ENCODE measurements around the gene RPS6KA2.

The RPS6KA2 gene

GRCh38 chr6:166423051-166423745, 203.9 kb downstream of the RPS6KA2 start:
- no peaks in the 10 kb centered on the region for H3K79me2 ChIP-seq (ENCODE audit: control insufficient read depth, insufficient read depth, low read length, unreplicated experiment)
- no peaks in the 10 kb centered on the region for H3K27me3 ChIP-seq (ENCODE audit: insufficient read depth, low read length)
- H2AFZ ChIP-seq (ENCODE audit: low read length, unreplicated experiment) = no peak overlapping the region

GRCh38 chr6:166422201-166422940, 204.7 kb downstream of the RPS6KA2 start:
- peaks cover 19% of the 10 kb centered on the region for H3K36me3 ChIP-seq (ENCODE audit: insufficient read depth, low read length)
- no peaks in the 10 kb centered on the region for H3K79me2 ChIP-seq (ENCODE audit: control insufficient read depth, insufficient read depth, low read length, unreplicated experiment)
- no peak overlapping the region for H2AFZ ChIP-seq (ENCODE audit: low read length, unreplicated experiment)
- no peak overlapping the region for H3K4me3 ChIP-seq (ENCODE audit: low read depth, low read length)
- H3K27ac ChIP-seq (ENCODE audit: low read depth, low read length) = no peak overlapping the region
- H3K4me1 ChIP-seq (ENCODE audit: control insufficient read depth, insufficient read depth, low read length, unreplicated experiment) = no peaks in the 10 kb centered on the region
- H3K27me3 ChIP-seq (ENCODE audit: insufficient read depth, low read length) = no peaks in the 10 kb centered on the region

More at GRCh38 chr6:166423051-166423745, 203.9 kb downstream of the RPS6KA2 start:
- Histone ChIP-seq H3K4me3 (ENCODE audit: low read depth, low read length) (no peak overlapping the region), H3K27ac (ENCODE audit: low read depth, low read length) (no peak overlapping the region), H3K36me3 (ENCODE audit: insufficient read depth, low read length) (peaks cover 12% of the 10 kb centered on the region), H3K4me1 (ENCODE audit: control insufficient read depth, insufficient read depth, low read length, unreplicated experiment) (no peaks in the 10 kb centered on the region)

GRCh38 chr6:166420351-166420750, 206.7 kb downstream of the RPS6KA2 start:
- no peaks in the 10 kb centered on the region for H3K79me2 ChIP-seq (ENCODE audit: control insufficient read depth, insufficient read depth, low read length, unreplicated experiment)
- no peak overlapping the region for H3K27ac ChIP-seq (ENCODE audit: low read depth, low read length)
- H2AFZ ChIP-seq (ENCODE audit: low read length, unreplicated experiment) = no peak overlapping the region
- no peak overlapping the region for H3K4me3 ChIP-seq (ENCODE audit: low read depth, low read length)
- peaks cover 32% of the 10 kb centered on the region for H3K36me3 ChIP-seq (ENCODE audit: insufficient read depth, low read length)
- no peaks in the 10 kb centered on the region for H3K4me1 ChIP-seq (ENCODE audit: control insufficient read depth, insufficient read depth, low read length, unreplicated experiment)
- no peaks in the 10 kb centered on the region for H3K27me3 ChIP-seq (ENCODE audit: insufficient read depth, low read length)

GRCh38 chr6:166419717-166420116, 207.3 kb downstream of the RPS6KA2 start:
- Histone ChIP-seq H3K27ac (ENCODE audit: low read depth, low read length) (no peak overlapping the region), H3K4me1 (ENCODE audit: control insufficient read depth, insufficient read depth, low read length, unreplicated experiment) (no peaks in the 10 kb centered on the region), H3K79me2 (ENCODE audit: control insufficient read depth, insufficient read depth, low read length, unreplicated experiment) (no peaks in the 10 kb centered on the region), H3K4me3 (ENCODE audit: low read depth, low read length) (no peak overlapping the region), H3K27me3 (ENCODE audit: insufficient read depth, low read length) (no peaks in the 10 kb centered on the region), H3K36me3 (ENCODE audit: insufficient read depth, low read length) (peaks cover 32% of the 10 kb centered on the region), H2AFZ (ENCODE audit: low read length, unreplicated experiment) (no peak overlapping the region)

- no peak overlapping the region for H3K27ac ChIP-seq (ENCODE audit: low read depth, low read length)
- no peaks in the 10 kb centered on the region for H3K79me2 ChIP-seq (ENCODE audit: control insufficient read depth, insufficient read depth, low read length, unreplicated experiment)
- no peaks in the 10 kb centered on the region for H3K4me1 ChIP-seq (ENCODE audit: control insufficient read depth, insufficient read depth, low read length, unreplicated experiment)
- H2AFZ ChIP-seq (ENCODE audit: low read length, unreplicated experiment) = no peak overlapping the region
- H3K36me3 ChIP-seq (ENCODE audit: insufficient read depth, low read length) = peaks cover 32% of the 10 kb centered on the region
- H3K4me3 ChIP-seq (ENCODE audit: low read depth, low read length) = no peak overlapping the region
- no peaks in the 10 kb centered on the region for H3K27me3 ChIP-seq (ENCODE audit: insufficient read depth, low read length)
These were observed 207.8 kb downstream of the RPS6KA2 start for GRCh38 chr6:166419286-166419685.

- H3K79me2 ChIP-seq (ENCODE audit: control insufficient read depth, insufficient read depth, low read length, unreplicated experiment) = no peaks in the 10 kb centered on the region
- no peak overlapping the region for H3K27ac ChIP-seq (ENCODE audit: low read depth, low read length)
- no peak overlapping the region for H3K4me3 ChIP-seq (ENCODE audit: low read depth, low read length)
- H3K36me3 ChIP-seq (ENCODE audit: insufficient read depth, low read length) = peaks cover 32% of the 10 kb centered on the region
- H2AFZ ChIP-seq (ENCODE audit: low read length, unreplicated experiment) = no peak overlapping the region
- H3K27me3 ChIP-seq (ENCODE audit: insufficient read depth, low read length) = no peaks in the 10 kb centered on the region
- no peaks in the 10 kb centered on the region for H3K4me1 ChIP-seq (ENCODE audit: control insufficient read depth, insufficient read depth, low read length, unreplicated experiment)
These were observed 208.3 kb downstream of the RPS6KA2 start for GRCh38 chr6:166418691-166419143.

- peaks cover 32% of the 10 kb centered on the region for H3K36me3 ChIP-seq (ENCODE audit: insufficient read depth, low read length)
- no peaks in the 10 kb centered on the region for H3K27me3 ChIP-seq (ENCODE audit: insufficient read depth, low read length)
- H3K4me1 ChIP-seq (ENCODE audit: control insufficient read depth, insufficient read depth, low read length, unreplicated experiment) = no peaks in the 10 kb centered on the region
- H3K79me2 ChIP-seq (ENCODE audit: control insufficient read depth, insufficient read depth, low read length, unreplicated experiment) = no peaks in the 10 kb centered on the region
- H2AFZ ChIP-seq (ENCODE audit: low read length, unreplicated experiment) = no peak overlapping the region
- H3K4me3 ChIP-seq (ENCODE audit: low read depth, low read length) = no peak overlapping the region
- H3K27ac ChIP-seq (ENCODE audit: low read depth, low read length) = no peak overlapping the region
These were observed 209.8 kb downstream of the RPS6KA2 start for GRCh38 chr6:166417285-166417691.

GRCh38 chr6:166415833-166416347, 211.2 kb downstream of the RPS6KA2 start:
- Histone ChIP-seq H3K4me3 (ENCODE audit: low read depth, low read length) (no peak overlapping the region), H3K27me3 (ENCODE audit: insufficient read depth, low read length) (no peaks in the 10 kb centered on the region), H3K79me2 (ENCODE audit: control insufficient read depth, insufficient read depth, low read length, unreplicated experiment) (no peaks in the 10 kb centered on the region), H3K27ac (ENCODE audit: low read depth, low read length) (no peak overlapping the region), H3K4me1 (ENCODE audit: control insufficient read depth, insufficient read depth, low read length, unreplicated experiment) (no peaks in the 10 kb centered on the region), H3K36me3 (ENCODE audit: insufficient read depth, low read length) (peaks cover 32% of the 10 kb centered on the region), H2AFZ (ENCODE audit: low read length, unreplicated experiment) (no peak overlapping the region)

GRCh38 chr6:166415306-166415705, 211.7 kb downstream of the RPS6KA2 start:
- no peaks in the 10 kb centered on the region for H3K79me2 ChIP-seq (ENCODE audit: control insufficient read depth, insufficient read depth, low read length, unreplicated experiment)
- no peaks in the 10 kb centered on the region for H3K4me1 ChIP-seq (ENCODE audit: control insufficient read depth, insufficient read depth, low read length, unreplicated experiment)
- no peaks in the 10 kb centered on the region for H3K27me3 ChIP-seq (ENCODE audit: insufficient read depth, low read length)
- no peak overlapping the region for H2AFZ ChIP-seq (ENCODE audit: low read length, unreplicated experiment)
- peaks cover 28% of the 10 kb centered on the region for H3K36me3 ChIP-seq (ENCODE audit: insufficient read depth, low read length)
- H3K4me3 ChIP-seq (ENCODE audit: low read depth, low read length) = no peak overlapping the region
- H3K27ac ChIP-seq (ENCODE audit: low read depth, low read length) = no peak overlapping the region

GRCh38 chr6:166413491-166413951, 213.5 kb downstream of the RPS6KA2 start:
- Histone ChIP-seq H3K36me3 (ENCODE audit: insufficient read depth, low read length) (peaks cover 22% of the 10 kb centered on the region), H3K79me2 (ENCODE audit: control insufficient read depth, insufficient read depth, low read length, unreplicated experiment) (no peaks in the 10 kb centered on the region), H3K4me1 (ENCODE audit: control insufficient read depth, insufficient read depth, low read length, unreplicated experiment) (no peaks in the 10 kb centered on the region), H3K27me3 (ENCODE audit: insufficient read depth, low read length) (no peaks in the 10 kb centered on the region), H3K4me3 (ENCODE audit: low read depth, low read length) (no peak overlapping the region), H3K27ac (ENCODE audit: low read depth, low read length) (no peak overlapping the region), H2AFZ (ENCODE audit: low read length, unreplicated experiment) (no peak overlapping the region)

Data from ACC112 (cell line).